Endothelial cell of umbilical vein (primary cell): ENCODE measurements around the gene TFF1. TPM values are rescaled to one million over a fixed set of nuclear protein-coding genes. Genes with fewer than 3 reads are reported as not detected.
A peak's percentile ranks its signal among the peaks of the same experiment; 100 is the strongest.

Experiments
- BruUV-seq: library from RNA; stranded (reverse); fragments of 400-500 nt; replicated peaks from 2 replicates; lab custom pipeline; 2021; lab: Mats Ljungman, UMichigan
- CTCF ChIA-PET: fragments of 300-600, 350-600 bp; sonication (Branson Sonifier 250); formaldehyde crosslinking; loops from one replicate; lab custom pipeline; 2021; ENCODE audit warnings: antibody characterized with exemption, inconsistent platforms; lab: Charles Lee
- POLR2A ChIA-PET: fragments of 300-600, 350-600 bp; sonication (Branson Sonifier 250); formaldehyde crosslinking; loops from one replicate; lab custom pipeline; 2021; ENCODE audit warnings: antibody characterized with exemption, inconsistent platforms; lab: Charles Lee
- DNase-seq: peaks from one replicate; pipeline ENCODE4 v3.0.0-alpha.2; 2011; ENCODE audit warnings: low read depth, low spot score
- FAIRE-seq: peaks from 2 replicates; lab custom pipeline; 2011; peaks lifted over from hg19 to GRCh38; lab: Jason Lieb, UNC
- H2AFZ ChIP-seq: 2 replicates; pipeline ENCODE4 v1.6.0; 2012; ENCODE audit warnings: low read depth, low read length, control low read depth, inconsistent platforms
- H3K27ac ChIP-seq: 2 replicates; pipeline ENCODE4 v1.5.1; 2011; ENCODE audit warnings: low read depth, mild to moderate bottlenecking, control low read depth, low read length, moderate library complexity; ENCODE audit not compliant: insufficient read depth
- H3K27me3 ChIP-seq, 2 experiments: 2 replicates each; pipeline versions ENCODE4 v1.6.0 to v1.6.1; 2011; ENCODE audit warnings: low read length in 2 of 2, mixed read lengths in 1 of 2; ENCODE audit not compliant: control insufficient read depth in 2 of 2, insufficient read depth in 2 of 2
- H3K36me3 ChIP-seq, 2 experiments: 2 replicates in 1 of 2; 3 replicates in 1 of 2; pipeline ENCODE4 v1.5.1; 2011; ENCODE audit warnings: low read length in 2 of 2, mild to moderate bottlenecking in 1 of 2, moderate library complexity in 1 of 2; ENCODE audit not compliant: control insufficient read depth in 2 of 2, insufficient read depth in 2 of 2; ENCODE audit errors: extremely low read depth in 1 of 2
- H3K4me1 ChIP-seq: 3 replicates; pipeline ENCODE4 v1.5.1; 2011; ENCODE audit warnings: mild to moderate bottlenecking, low read length; ENCODE audit not compliant: control insufficient read depth, insufficient read depth; ENCODE audit errors: extremely low read depth
- H3K4me2 ChIP-seq: 2 replicates; pipeline ENCODE4 v1.6.1; 2011; ENCODE audit warnings: low read length, control low read depth, mixed read lengths; ENCODE audit not compliant: insufficient read depth
- H3K4me3 ChIP-seq, 3 experiments: fragments of 200-600 bp in 1 of 3; sonication (generic), shearing (Covaris generic) in 1 of 3; replicated peaks in 1 of 3; 2 replicates each; pipeline ENCODE4 v1.5.1; 2011 to 2016; ENCODE audit warnings: control low read depth in 3 of 3, low read length in 3 of 3, mild to moderate bottlenecking in 2 of 3, inconsistent platforms in 1 of 3, low read depth in 1 of 3, moderate library complexity in 1 of 3; ENCODE audit not compliant: insufficient read depth in 1 of 3
- H3K79me2 ChIP-seq: 2 replicates; pipeline ENCODE4 v1.6.0; 2012; ENCODE audit warnings: low read length, inconsistent platforms; ENCODE audit not compliant: control insufficient read depth, insufficient read depth
- H3K9ac ChIP-seq: replicated peaks from 2 replicates; pipeline ENCODE3; 2011; ENCODE audit warnings: low read length, control low read depth; ENCODE audit not compliant: insufficient read depth; ENCODE audit errors: extremely low read depth
- H3K9me1 ChIP-seq: replicated peaks from 3 replicates; pipeline ENCODE4 v1.6.0; 2011; ENCODE audit warnings: mild to moderate bottlenecking, low read length; ENCODE audit not compliant: control insufficient read depth, insufficient read depth; ENCODE audit errors: extremely low read depth
- H3K9me3 ChIP-seq: replicated peaks from 2 replicates; pipeline ENCODE4 v1.5.1; 2012; ENCODE audit warnings: low read length, inconsistent platforms; ENCODE audit not compliant: control insufficient read depth, insufficient read depth
- H4K20me1 ChIP-seq: replicated peaks from 2 replicates; pipeline ENCODE3; 2011; ENCODE audit warnings: mild to moderate bottlenecking, low read length; ENCODE audit not compliant: control insufficient read depth, insufficient read depth; ENCODE audit errors: extremely low read depth
- EZH2 ChIP-seq: IDR thresholded peaks from 2 replicates; pipeline ENCODE4 v1.6.1; 2012; ENCODE audit warnings: borderline replicate concordance, low read depth, mild to moderate bottlenecking, moderate library complexity, low read length, inconsistent platforms; ENCODE audit not compliant: severe bottlenecking
- FOS ChIP-seq: IDR thresholded peaks from 2 replicates; pipeline ENCODE4 v1.6.1; 2011; ENCODE audit warnings: mild to moderate bottlenecking, low read length, moderate library complexity, borderline replicate concordance; ENCODE audit not compliant: insufficient read depth
- GATA2 ChIP-seq: IDR thresholded peaks from 2 replicates; pipeline ENCODE4 v1.7.0; 2011; ENCODE audit warnings: low read depth, mild to moderate bottlenecking, moderate library complexity, mixed read lengths, low read length; ENCODE audit not compliant: insufficient read length, insufficient read depth
- JUN ChIP-seq: IDR thresholded peaks from 2 replicates; pipeline ENCODE4 v1.6.1; 2011; ENCODE audit warnings: borderline replicate concordance, low read depth; ENCODE audit not compliant: insufficient read length, insufficient read depth
- POLR2A ChIP-seq: IDR thresholded peaks from 2 replicates; pipeline ENCODE4 v1.6.1; 2012; ENCODE audit warnings: low read depth, mild to moderate bottlenecking, control low read depth, low read length
- dilution Hi-C: fragments of 300-500 bp; cut with MboI; formaldehyde crosslinking; loops from one replicate; pipeline ENCODE4 v1.15.0; 2019; ENCODE audit warnings: low sequenced_read_pairs; ENCODE audit not compliant: extremely low pct_ligation_motif_present
- intact Hi-C: fragments of 100-400 bp; cut with micrococcal nuclease; formaldehyde crosslinking; loops from one replicate; pipeline ENCODE4 v1.10.0; 2022
- polyA plus RNA-seq, 4 experiments: library from polyadenylated mRNA; depleted of rRNA in 3 of 4; stranded (reverse) in 3 of 4; unstranded in 1 of 4; fragments of >200 nt; gene quantifications; 2 replicates each; pipeline versions ENCODE4 v1.2.1 to v1.2.3, GENCODE V29; 2011 to 2012; ENCODE audit warnings: missing spikeins in 1 of 4
- total RNA-seq: library from RNA; stranded (reverse); gene quantifications from 2 replicates; pipeline ENCODE4 v1.2.3, GENCODE V29; 2021

The TFF1 gene
- total and polyA plus RNA-seq, 2 donors (not counting 3 experiments of a cell fraction or from before 2014, with no cell fraction given), result not detected

DNA sequence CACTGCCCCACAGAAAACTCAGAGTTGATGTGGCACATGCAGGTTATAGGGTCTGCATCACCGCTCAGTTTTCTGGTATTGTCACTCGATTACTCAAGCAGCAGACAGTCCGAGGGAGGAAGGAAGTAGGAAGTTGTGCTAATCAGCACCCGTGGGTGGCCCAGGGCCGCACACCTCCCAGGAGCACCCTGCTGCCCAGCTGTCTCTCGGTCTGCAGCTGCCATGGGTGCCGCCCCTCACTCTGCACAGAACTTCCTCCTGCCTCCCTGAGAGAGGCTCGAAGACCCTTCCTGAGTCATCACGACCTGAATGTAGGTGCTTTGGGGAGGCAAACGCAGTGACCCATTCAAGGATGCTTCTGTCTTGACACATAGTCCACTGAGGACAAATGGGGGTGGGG, 47.0 kb downstream of the TFF1 start:
- TF ChIP-seq POLR2A (no peak), FOS (peak; percentile 9), GATA2 (peak; percentile 39), EZH2 (no peak)
- intact Hi-C loops (no loop called here), dilution Hi-C loops (no loop called here)
- Histone ChIP-seq H2AFZ (no peak overlapping the region), H4K20me1 (no peaks in the 10 kb centered on the region), H3K36me3 (no peaks in the 10 kb centered on the region), H3K27me3 (peaks cover 2 to 4% of the 10 kb centered on the region in 2 experiments), H3K4me2 (no peak overlapping the region), H3K79me2 (no peaks in the 10 kb centered on the region), H3K4me3 (no peak overlapping the region), H3K9ac (no peak overlapping the region), H3K9me3 (no peaks in the 10 kb centered on the region), H3K4me1 (no peaks in the 10 kb centered on the region), H3K27ac (no peak overlapping the region), H3K9me1 (no peaks in the 10 kb centered on the region)
- no TSS peak for BruUV-seq
- ChIA-PET POLR2A (no interaction called here), CTCF (interaction anchor here (2.5 kb wide), 1 partner anchor 9 kb away, joined by 19 read pairs; no protein-coding TSS in a partner anchor)
- FAIRE-seq, result no peak
- DNase-seq, result no peak

DNA sequence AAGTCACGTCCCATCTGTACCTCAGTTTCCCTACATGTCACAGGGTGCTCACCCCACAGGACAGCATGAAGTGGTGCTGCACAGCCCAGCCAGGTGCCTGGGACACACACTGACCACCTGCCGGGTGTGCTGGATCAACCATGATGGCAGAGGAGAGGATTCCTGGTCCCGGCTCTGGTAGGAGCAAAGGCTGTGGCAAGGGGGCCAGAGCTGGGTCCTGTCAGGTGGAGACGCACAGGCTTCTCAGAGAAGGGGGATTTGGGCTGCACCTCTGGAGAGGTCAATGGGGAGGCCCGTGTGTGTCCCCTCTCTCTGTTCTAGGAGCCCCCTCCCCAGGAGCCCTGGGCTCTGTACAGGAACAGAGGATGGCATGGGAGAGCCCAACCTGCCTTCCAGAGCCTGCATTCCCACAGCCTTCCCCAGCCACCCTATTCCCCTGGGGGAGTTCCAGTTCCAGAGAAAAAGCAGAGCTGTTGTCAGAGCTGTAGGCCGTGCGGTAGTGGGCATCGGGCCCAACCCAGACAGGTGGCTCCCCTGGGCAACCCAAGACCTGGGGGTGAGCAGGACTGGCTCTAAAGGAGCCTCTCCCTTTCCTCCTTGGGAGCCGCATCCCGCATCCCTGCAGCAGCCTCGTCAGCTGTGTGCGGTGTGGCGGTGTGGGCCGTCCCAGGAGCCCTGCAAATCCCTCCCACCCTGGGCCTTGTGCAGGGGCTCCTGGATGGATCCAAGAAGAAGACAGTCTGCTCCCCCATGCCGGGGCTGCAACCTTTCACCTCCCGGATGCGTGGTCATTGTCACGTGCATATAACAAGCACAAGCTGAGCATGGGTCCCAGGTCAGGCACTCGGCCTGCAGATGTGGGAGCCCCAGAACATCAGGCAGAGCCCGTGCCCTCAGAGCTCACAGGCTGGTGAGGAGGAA, 48.2 kb downstream of the TFF1 start:
- ChIA-PET POLR2A (no interaction called here), CTCF (interaction anchor here (2.5 kb wide), 1 partner anchor 8 kb away, joined by 19 read pairs; no protein-coding TSS in a partner anchor)
- dilution Hi-C loops, result no loop called here
- Histone ChIP-seq H3K9me3 (no peaks in the 10 kb centered on the region), H3K27ac (no peak overlapping the region), H4K20me1 (no peaks in the 10 kb centered on the region), H3K4me1 (no peaks in the 10 kb centered on the region), H2AFZ (no peak overlapping the region), H3K27me3 (peaks cover 2 to 6% of the 10 kb centered on the region in 2 experiments), H3K4me2 (no peak overlapping the region), H3K9ac (no peak overlapping the region), H3K79me2 (no peaks in the 10 kb centered on the region), H3K9me1 (no peaks in the 10 kb centered on the region), H3K36me3 (no peaks in the 10 kb centered on the region), H3K4me3 (no peak overlapping the region)
- BruUV-seq, result no TSS peak
- intact Hi-C loops, result no loop called here
- DNase-seq (no peak), FAIRE-seq (no peak)
- no peak for TF ChIP-seq JUN
